Neuronal stem cell (in vitro differentiated cells): ENCODE measurements around the gene ARRDC4.
"Not testable (repeated sequence)": the region's sequence is repeated elsewhere in the genome, so short reads cannot be mapped to it uniquely, and the experiment has no call there.

ENCODE experiments used
- DNase-seq: peaks from one replicate; pipeline ENCODE4 v3.0.0-alpha.2; 2013; ENCODE audit warnings: low spot score
- H2AFZ ChIP-seq: one replicate; pipeline ENCODE4 v1.6.1; 2013; ENCODE audit warnings: mild to moderate bottlenecking, low read length, inconsistent platforms
- H2AK5ac ChIP-seq: 2 replicates; pipeline ENCODE4 v1.6.1; 2013; ENCODE audit warnings: low read depth, mild to moderate bottlenecking, inconsistent platforms, low read length, moderate library complexity, mixed read lengths
- H2BK120ac ChIP-seq: 2 replicates; pipeline ENCODE4 v1.6.1; 2013; ENCODE audit warnings: low read depth, mild to moderate bottlenecking, inconsistent platforms, low read length, moderate library complexity, mixed read lengths
- H2BK12ac ChIP-seq: one replicate; pipeline ENCODE4 v1.6.1; 2013; ENCODE audit warnings: low read length, inconsistent platforms
- H2BK15ac ChIP-seq: 2 replicates; pipeline ENCODE4 v1.6.1; 2013; ENCODE audit warnings: mild to moderate bottlenecking, low read length, inconsistent platforms, mixed read lengths
- H2BK5ac ChIP-seq: one replicate; pipeline ENCODE4 v1.6.1; 2013; ENCODE audit warnings: inconsistent platforms, mild to moderate bottlenecking, low read length, moderate library complexity
- H3K14ac ChIP-seq: one replicate; pipeline ENCODE4 v1.6.1; 2013; ENCODE audit warnings: low read length, inconsistent platforms
- H3K18ac ChIP-seq: 2 replicates; pipeline ENCODE4 v1.6.1; 2013; ENCODE audit warnings: low read length, inconsistent platforms
- H3K23ac ChIP-seq: 2 replicates; pipeline ENCODE4 v1.6.1; 2013; ENCODE audit warnings: low read depth, mild to moderate bottlenecking, mixed read lengths, low read length, inconsistent platforms; ENCODE audit not compliant: poor library complexity
- H3K27ac ChIP-seq: replicated peaks from 3 replicates; pipeline ENCODE4 v1.5.1; 2013; ENCODE audit warnings: low read length, inconsistent platforms
- H3K27me3 ChIP-seq, 3 experiments: 2 replicates each; pipeline ENCODE4 v1.6.1; 2013; ENCODE audit warnings: low read length in 3 of 3, mild to moderate bottlenecking in 2 of 3, inconsistent platforms in 1 of 3, low read depth in 1 of 3, mixed read lengths in 1 of 3, moderate library complexity in 1 of 3; ENCODE audit not compliant: control insufficient read depth in 3 of 3, insufficient read depth in 3 of 3
- H3K36me3 ChIP-seq, 2 donors: replicated peaks in 1 of 2; 2 replicates each; pipeline ENCODE4 v1.6.1; 2013; ENCODE audit warnings: low read length in 2 of 2; ENCODE audit not compliant: control insufficient read depth in 2 of 2, insufficient read depth in 2 of 2
- H3K4ac ChIP-seq: 2 replicates; pipeline ENCODE4 v1.6.1; 2013; ENCODE audit warnings: inconsistent platforms, mild to moderate bottlenecking, low read length, moderate library complexity
- H3K4me1 ChIP-seq, 2 donors: 1 replicate in 1 of 2; 2 replicates in 1 of 2; pipeline ENCODE4 v1.6.1; 2013; ENCODE audit warnings: low read length in 2 of 2, low read depth in 1 of 2; ENCODE audit not compliant: control insufficient read depth in 2 of 2, insufficient read depth in 1 of 2
- H3K4me2 ChIP-seq: one replicate; pipeline ENCODE4 v1.6.1; 2013; ENCODE audit warnings: mild to moderate bottlenecking, low read length, inconsistent platforms; ENCODE audit not compliant: insufficient read depth, poor library complexity, severe bottlenecking
- H3K4me3 ChIP-seq, 2 donors: 2 replicates each; pipeline ENCODE4 v1.5.1; 2013; ENCODE audit warnings: low read length in 2 of 2, mild to moderate bottlenecking in 2 of 2, inconsistent platforms in 1 of 2, moderate library complexity in 1 of 2
- H3K79me1 ChIP-seq: one replicate; pipeline ENCODE4 v1.6.1; 2013; ENCODE audit warnings: low read depth, mild to moderate bottlenecking, inconsistent platforms, low read length, moderate library complexity
- H3K9ac ChIP-seq: one replicate; pipeline ENCODE4 v1.6.1; 2013; ENCODE audit warnings: mild to moderate bottlenecking, low read depth, low read length, inconsistent platforms; ENCODE audit not compliant: poor library complexity
- H3K9me3 ChIP-seq, 2 donors: replicated peaks in 1 of 2; 2 replicates each; pipeline versions ENCODE3 to v1.6.1; 2013; ENCODE audit warnings: low read length in 2 of 2, mild to moderate bottlenecking in 2 of 2, inconsistent platforms in 1 of 2, low read depth in 1 of 2, mixed read lengths in 1 of 2, moderate library complexity in 1 of 2; ENCODE audit not compliant: control insufficient read depth in 2 of 2, insufficient read depth in 1 of 2
- H4K8ac ChIP-seq: one replicate; pipeline ENCODE4 v1.6.1; 2013; ENCODE audit warnings: low read depth, mild to moderate bottlenecking, inconsistent platforms, low read length, moderate library complexity
- H4K91ac ChIP-seq: one replicate; pipeline ENCODE4 v1.6.1; 2013; ENCODE audit warnings: low read length, low read depth, mild to moderate bottlenecking, inconsistent platforms; ENCODE audit not compliant: poor library complexity
- WGBS, 2 donors: extraction: QIAGEN DNeasy Blood & Tissue Kit; methylation state at CpG; one replicate each; pipeline ENCODE4 v1.1.7; 2013; ENCODE audit warnings: missing lambda C conversion rate in 2 of 2, mixed read lengths in 1 of 2; ENCODE audit not compliant: insufficient read length in 2 of 2, insufficient replicate concordance in 1 of 2; ENCODE audit errors: extremely low coverage in 2 of 2; 5-methylcytosine and 5-hydroxymethylcytosine counted together

The ARRDC4 gene

DNA sequence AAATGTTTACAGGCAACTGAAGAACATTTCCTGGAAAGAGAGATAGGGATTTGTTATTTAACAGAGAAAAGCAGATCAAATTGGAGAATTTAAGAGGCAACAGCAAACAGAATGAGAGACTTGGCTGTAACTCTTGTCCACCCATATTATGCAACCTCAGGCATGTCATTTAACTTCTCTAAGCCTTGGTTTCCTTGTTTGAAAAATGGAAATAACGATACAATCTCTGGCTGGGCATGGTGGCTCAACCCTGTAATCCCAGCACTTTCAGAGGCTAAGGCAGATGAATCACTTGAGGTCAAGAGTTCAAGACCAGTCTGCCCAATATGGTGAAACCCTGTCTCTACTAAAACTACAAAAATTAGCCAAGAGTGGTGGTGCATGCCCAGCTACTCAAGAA, 23.7 kb downstream of the ARRDC4 start:
- Histone ChIP-seq H2BK5ac (no peak overlapping the region), H2BK15ac (no peak overlapping the region), H4K91ac (no peak overlapping the region), H3K23ac (no peak overlapping the region), H3K27me3 (no peaks in the 10 kb centered on the region), H3K4me2 (no peak overlapping the region), H3K4me3 (no peak overlapping the region), H3K18ac (no peak overlapping the region), H3K9me3 (peaks cover 0 to 7% of the 10 kb centered on the region in 2 donors), H2BK12ac (no peak overlapping the region), H2AFZ (no peak overlapping the region), H3K36me3 (no peaks in the 10 kb centered on the region), H3K79me1 (no peaks in the 10 kb centered on the region), H2AK5ac (no peak overlapping the region), H3K9ac (no peak overlapping the region), H3K27ac (no peak overlapping the region), H3K4me1 (no peaks in the 10 kb centered on the region), H2BK120ac (no peak overlapping the region), H3K4ac (no peak overlapping the region), H3K14ac (no peak overlapping the region), H4K8ac (no peak overlapping the region)
- WGBS, 2 donors: no CpG with 5 or more reads among the region's 1 CpG
- DNase-seq: no peak

DNA sequence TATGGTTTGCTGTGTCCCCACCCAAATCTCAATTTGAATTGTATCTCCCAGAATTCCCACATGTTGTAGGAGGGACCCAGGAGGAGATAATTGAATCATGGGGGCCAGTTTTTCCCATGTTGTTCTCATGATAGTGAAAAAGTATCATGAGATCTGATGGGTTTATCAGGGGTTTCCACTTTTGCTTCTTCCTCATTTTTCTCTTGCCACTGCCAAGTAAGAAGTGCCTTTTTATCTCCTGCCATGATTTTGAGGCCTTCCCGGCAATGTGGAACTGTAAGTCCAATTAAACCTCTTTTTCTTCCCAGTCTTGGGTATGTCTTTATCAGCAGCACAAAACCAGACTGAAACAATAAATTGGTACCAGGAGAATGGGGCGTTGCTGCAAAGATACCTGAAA, 25.5 kb downstream of the ARRDC4 start:
- H3K14ac ChIP-seq, H4K91ac ChIP-seq, H3K27me3 ChIP-seq, H3K9ac ChIP-seq, H3K18ac ChIP-seq, H3K36me3 ChIP-seq, H3K23ac ChIP-seq, H4K8ac ChIP-seq, H3K79me1 ChIP-seq, H3K4me1 ChIP-seq, H3K4me3 ChIP-seq, DNase-seq, H2BK120ac ChIP-seq, H2AFZ ChIP-seq, H2BK12ac ChIP-seq, H2AK5ac ChIP-seq, H3K27ac ChIP-seq, H2BK15ac ChIP-seq, H2BK5ac ChIP-seq, H3K4me2 ChIP-seq, H3K9me3 ChIP-seq, H3K4ac ChIP-seq: not testable (repeated sequence)
- WGBS, 2 donors: no CpG with 5 or more reads among the region's 2 CpGs

DNA sequence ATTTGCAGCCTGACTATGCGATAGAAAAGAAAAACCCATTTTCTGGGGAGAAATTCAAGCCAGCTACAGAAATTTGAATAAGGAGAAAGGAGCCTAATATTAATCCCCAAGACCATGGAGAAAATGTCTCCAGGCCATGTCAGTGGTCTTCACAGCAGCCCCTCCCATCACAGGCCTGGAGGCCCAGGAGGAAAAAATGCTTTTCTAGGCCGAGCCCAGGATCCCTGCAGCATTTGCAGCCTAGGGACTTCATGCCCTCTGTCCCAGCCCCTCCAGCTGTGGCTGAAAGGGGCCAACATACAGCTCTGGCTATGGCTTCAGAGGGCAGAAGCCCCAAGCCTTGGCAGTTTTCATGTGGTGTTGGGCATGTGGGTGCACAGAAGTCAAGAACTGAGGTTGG, 26.3 kb downstream of the ARRDC4 start:
- no peak overlapping the region for H2BK5ac ChIP-seq

DNA sequence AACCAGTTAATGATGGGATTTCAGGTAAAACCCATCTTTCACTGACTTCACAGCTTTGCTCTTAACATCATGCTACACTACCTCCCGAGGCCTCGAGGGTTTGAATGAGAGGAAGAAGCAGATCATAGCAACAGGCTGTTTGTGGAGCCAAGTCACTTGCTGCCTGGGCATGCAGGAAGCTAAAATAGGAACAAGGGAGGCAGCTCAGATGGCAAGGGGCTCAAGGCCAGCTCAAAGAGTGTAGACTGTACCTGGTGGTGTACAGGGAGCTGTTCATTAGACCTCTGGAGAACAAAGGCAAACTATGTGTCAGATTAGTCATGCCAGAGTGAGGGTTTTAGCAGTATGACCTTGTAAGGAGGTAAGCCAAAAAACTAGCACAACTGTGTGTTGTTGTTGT, 28.8 kb downstream of the ARRDC4 start:
- WGBS, 2 donors: no CpG with 5 or more reads among the region's 2 CpGs
- no peak for DNase-seq
- H3K23ac ChIP-seq: no peak overlapping the region

More for the DNA sequence above, 26.3 kb downstream of the ARRDC4 start:
- no peaks in the 10 kb centered on the region for H3K4me1 ChIP-seq
- no peaks in the 10 kb centered on the region for H3K27me3 ChIP-seq
- H3K4me3 ChIP-seq: no peak overlapping the region
- H4K91ac ChIP-seq: no peak overlapping the region
- no peak for DNase-seq
- H2BK12ac ChIP-seq: no peak overlapping the region
- H2AK5ac ChIP-seq: no peak overlapping the region
- no peak overlapping the region for H3K27ac ChIP-seq
- H3K4me2 ChIP-seq: no peak overlapping the region
- H3K23ac ChIP-seq: no peak overlapping the region
- no peak overlapping the region for H4K8ac ChIP-seq
- H3K36me3 ChIP-seq: no peaks in the 10 kb centered on the region
- WGBS, 2 donors: no CpG with 5 or more reads among the region's 2 CpGs
- no peak overlapping the region for H3K4ac ChIP-seq
- H3K18ac ChIP-seq: no peak overlapping the region
- no peaks in the 10 kb centered on the region for H3K79me1 ChIP-seq
- H2AFZ ChIP-seq: no peak overlapping the region
- peaks cover 0 to 7% of the 10 kb centered on the region in 2 donors for H3K9me3 ChIP-seq
- H2BK15ac ChIP-seq: no peak overlapping the region
- H2BK120ac ChIP-seq: no peak overlapping the region
- H3K9ac ChIP-seq: no peak overlapping the region
- no peak overlapping the region for H3K14ac ChIP-seq

More for the DNA sequence above, 28.8 kb downstream of the ARRDC4 start:
- no peaks in the 10 kb centered on the region for H3K27me3 ChIP-seq
- H2BK12ac ChIP-seq: no peak overlapping the region
- no peak overlapping the region for H4K91ac ChIP-seq
- no peaks in the 10 kb centered on the region for H3K4me1 ChIP-seq
- H3K4me2 ChIP-seq: no peak overlapping the region
- H3K18ac ChIP-seq: no peak overlapping the region
- H2AK5ac ChIP-seq: no peak overlapping the region
- no peak overlapping the region for H3K9ac ChIP-seq
- peaks cover 2 to 7% of the 10 kb centered on the region in 2 donors for H3K9me3 ChIP-seq
- no peaks in the 10 kb centered on the region for H3K79me1 ChIP-seq
- H3K27ac ChIP-seq: no peak overlapping the region
- no peak overlapping the region for H2AFZ ChIP-seq
- no peak overlapping the region for H2BK120ac ChIP-seq
- H3K4ac ChIP-seq: no peak overlapping the region
- no peak overlapping the region for H4K8ac ChIP-seq
- no peaks in the 10 kb centered on the region for H3K36me3 ChIP-seq
- no peak overlapping the region for H2BK5ac ChIP-seq
- no peak overlapping the region for H2BK15ac ChIP-seq
- H3K4me3 ChIP-seq: no peak overlapping the region
- H3K14ac ChIP-seq: no peak overlapping the region
